Caco-2 (cell line): ENCODE data around the gene APOL3. TPM values are rescaled to one million over a fixed set of nuclear protein-coding genes. Genes with fewer than 3 reads are reported as not detected.

ENCODE experiments used
- BruUV-seq: library from RNA; stranded (reverse); fragments of 400-500 nt; replicated peaks from 2 replicates; lab custom pipeline; 2021; lab: Mats Ljungman, UMichigan
- CTCF ChIA-PET: fragments of 300-600 bp; sonication (Branson Sonifier 250); formaldehyde crosslinking; loops from one replicate; lab custom pipeline; 2022; ENCODE audit warnings: antibody characterized with exemption; lab: Charles Lee
- POLR2A ChIA-PET: fragments of 300-600 bp; sonication (Branson Sonifier 250); formaldehyde crosslinking; loops from one replicate; lab custom pipeline; 2022; ENCODE audit warnings: antibody characterized with exemption; lab: Charles Lee
- DNase-seq, 2 experiments: peaks; one replicate each; pipeline versions ENCODE4 v3.0.0 to v3.0.0-alpha.2; 2020 to 2022
- H3K27me3 ChIP-seq: replicated peaks from 2 replicates; pipeline ENCODE4 v1.6.0; 2011; ENCODE audit warnings: low read length; ENCODE audit not compliant: control insufficient read depth, insufficient read depth
- H3K36me3 ChIP-seq: 2 replicates; pipeline ENCODE4 v1.5.1; 2011; ENCODE audit warnings: low read length; ENCODE audit not compliant: control insufficient read depth, insufficient read depth
- H3K4me1 ChIP-seq: fragments of 250-450 bp; sonication (Bioruptor Pico); 2 replicates; pipeline ENCODE4 v1.5.1; 2020; ENCODE audit warnings: mild to moderate bottlenecking
- H3K4me3 ChIP-seq: 2 replicates; pipeline ENCODE4 v1.5.1; 2011; ENCODE audit warnings: low read depth, mild to moderate bottlenecking, control low read depth, low read length
- H3K9me3 ChIP-seq: fragments of 250-450 bp; sonication (Bioruptor Pico); 2 replicates; pipeline ENCODE4 v1.5.1; 2020; ENCODE audit warnings: mild to moderate bottlenecking, moderate library complexity
- H3K27ac Mint-ChIP-seq: one replicate; pipeline ENCODE4 v1.8.0; 2022; ENCODE audit warnings: mixed read lengths; ENCODE audit not compliant: unreplicated experiment
- H3K27me3 Mint-ChIP-seq: one replicate; pipeline ENCODE4 v1.8.0; 2022; ENCODE audit warnings: mixed read lengths; ENCODE audit not compliant: insufficient read depth, unreplicated experiment
- H3K36me3 Mint-ChIP-seq: one replicate; pipeline ENCODE4 v1.8.0; 2022; ENCODE audit warnings: mild to moderate bottlenecking, mixed read lengths; ENCODE audit not compliant: insufficient read depth, unreplicated experiment
- H3K4me1 Mint-ChIP-seq: one replicate; pipeline ENCODE4 v1.8.0; 2022; ENCODE audit warnings: low read depth, mixed read lengths; ENCODE audit not compliant: unreplicated experiment
- H3K4me3 Mint-ChIP-seq: one replicate; pipeline ENCODE4 v1.8.0; 2022; ENCODE audit warnings: mild to moderate bottlenecking, moderate library complexity, mixed read lengths; ENCODE audit not compliant: unreplicated experiment
- H3K9me3 Mint-ChIP-seq: one replicate; pipeline ENCODE4 v1.8.0; 2022; ENCODE audit warnings: mixed read lengths; ENCODE audit not compliant: unreplicated experiment
- intact Hi-C: fragments of 100-400 bp; cut with micrococcal nuclease; formaldehyde crosslinking; loops from one replicate; pipeline ENCODE4 v1.10.0; 2022; ENCODE audit not compliant: unreplicated experiment
- total RNA-seq: library from RNA; stranded (reverse); gene quantifications from 2 replicates; pipeline ENCODE4 v1.2.3, GENCODE V29; 2022
- TF ChIP-seq, protein P1 (sequence below), 2 experiments: fragments of 200-600 bp in 1 of 2; IDR thresholded peaks; 1 replicate in 1 of 2; 2 replicates in 1 of 2; pipeline versions ENCODE4 v1.5.1 to v1.8.0; 2011 to 2022; ENCODE audit warnings: antibody characterized with exemption in 1 of 2, control low read depth in 1 of 2, inconsistent platforms in 1 of 2, low read depth in 1 of 2, low read length in 1 of 2, mild to moderate bottlenecking in 1 of 2, moderate library complexity in 1 of 2; ENCODE audit not compliant: insufficient read depth in 1 of 2, severe bottlenecking in 1 of 2, unreplicated experiment in 1 of 2

The APOL3 gene
- total RNA-seq, 1 experiment from 2014 or later = not detected

DNA sequence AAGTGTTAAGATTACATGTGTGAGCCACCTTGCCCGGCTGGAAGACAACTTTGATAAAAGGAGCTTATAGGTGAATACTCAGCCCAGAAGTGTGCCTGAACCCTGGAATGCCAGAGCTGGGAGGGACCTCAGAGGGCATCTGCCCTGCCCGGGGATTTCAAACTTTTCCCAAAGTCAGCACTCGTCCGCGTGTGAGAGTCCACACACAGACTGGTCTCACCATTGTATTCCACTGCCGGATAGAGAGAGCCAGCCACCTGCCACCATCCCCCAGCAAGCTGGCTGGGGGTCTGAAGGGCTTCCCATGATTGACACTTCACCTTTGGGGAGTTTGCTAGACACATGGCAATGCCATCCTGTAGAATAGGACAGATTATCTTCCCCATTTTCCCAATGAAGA, 49.2 kb downstream of the APOL3 start:
- H3K4me1 Mint-ChIP-seq = no peaks in the 10 kb centered on the region
- intact Hi-C loops = no loop called here
- BruUV-seq = no TSS peak
- no peak overlapping the region for H3K4me3 ChIP-seq
- no peaks in the 10 kb centered on the region for H3K9me3 ChIP-seq
- H3K4me3 Mint-ChIP-seq = no peak overlapping the region
- H3K36me3 Mint-ChIP-seq = no peaks in the 10 kb centered on the region
- no peak for DNase-seq
- TF ChIP-seq, protein P1, sequence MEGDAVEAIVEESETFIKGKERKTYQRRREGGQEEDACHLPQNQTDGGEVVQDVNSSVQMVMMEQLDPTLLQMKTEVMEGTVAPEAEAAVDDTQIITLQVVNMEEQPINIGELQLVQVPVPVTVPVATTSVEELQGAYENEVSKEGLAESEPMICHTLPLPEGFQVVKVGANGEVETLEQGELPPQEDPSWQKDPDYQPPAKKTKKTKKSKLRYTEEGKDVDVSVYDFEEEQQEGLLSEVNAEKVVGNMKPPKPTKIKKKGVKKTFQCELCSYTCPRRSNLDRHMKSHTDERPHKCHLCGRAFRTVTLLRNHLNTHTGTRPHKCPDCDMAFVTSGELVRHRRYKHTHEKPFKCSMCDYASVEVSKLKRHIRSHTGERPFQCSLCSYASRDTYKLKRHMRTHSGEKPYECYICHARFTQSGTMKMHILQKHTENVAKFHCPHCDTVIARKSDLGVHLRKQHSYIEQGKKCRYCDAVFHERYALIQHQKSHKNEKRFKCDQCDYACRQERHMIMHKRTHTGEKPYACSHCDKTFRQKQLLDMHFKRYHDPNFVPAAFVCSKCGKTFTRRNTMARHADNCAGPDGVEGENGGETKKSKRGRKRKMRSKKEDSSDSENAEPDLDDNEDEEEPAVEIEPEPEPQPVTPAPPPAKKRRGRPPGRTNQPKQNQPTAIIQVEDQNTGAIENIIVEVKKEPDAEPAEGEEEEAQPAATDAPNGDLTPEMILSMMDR (IDR thresholded peaks at IDR 0.05; ENCODE audit: insufficient read depth in 1 of 2, low read depth in 1 of 2, low read length in 1 of 2, severe bottlenecking in 1 of 2, unreplicated experiment in 1 of 2) = no peak
- no peaks in the 10 kb centered on the region for H3K4me1 ChIP-seq
- H3K27me3 ChIP-seq = no peaks in the 10 kb centered on the region
- no peaks in the 10 kb centered on the region for H3K27me3 Mint-ChIP-seq
- H3K9me3 Mint-ChIP-seq = no peaks in the 10 kb centered on the region
- no peaks in the 10 kb centered on the region for H3K36me3 ChIP-seq
- H3K27ac Mint-ChIP-seq = no peak overlapping the region
- ChIA-PET POLR2A (no interaction called here), CTCF (no interaction called here)

DNA sequence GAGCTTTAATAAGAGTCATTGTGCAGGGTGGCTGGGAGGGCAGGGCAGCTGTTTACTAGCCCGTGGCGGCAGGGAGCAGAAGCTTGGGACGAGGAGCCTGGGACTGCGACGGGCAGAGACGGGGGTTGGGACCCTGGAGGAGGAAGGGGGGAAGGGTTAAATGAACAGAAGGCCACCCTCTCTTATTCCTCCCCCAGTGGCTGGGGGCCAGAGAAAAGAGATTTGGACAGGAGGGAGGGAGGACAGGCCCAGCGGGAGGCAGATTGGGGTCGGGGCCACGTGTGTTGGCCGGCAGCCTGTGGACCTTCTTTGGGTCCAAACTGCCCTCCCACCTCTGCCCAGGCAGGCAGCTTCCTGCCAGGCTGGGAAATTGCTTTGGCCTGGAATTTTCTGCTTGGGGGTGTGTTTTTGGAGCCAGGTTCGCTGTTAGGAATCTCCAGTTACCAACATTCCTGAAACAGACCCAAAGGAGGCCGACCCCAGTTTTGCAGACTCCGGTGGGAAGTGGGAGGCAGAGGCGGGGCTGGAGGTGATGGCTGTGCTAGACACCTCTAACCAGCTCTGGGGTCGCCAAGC, 50.2 kb downstream of the APOL3 start:
- Histone ChIP-seq H3K4me3 (no peak overlapping the region), H3K4me1 (no peaks in the 10 kb centered on the region), H3K36me3 (no peaks in the 10 kb centered on the region), H3K9me3 (no peaks in the 10 kb centered on the region), H3K27me3 (no peaks in the 10 kb centered on the region)
- H3K9me3 Mint-ChIP-seq = no peaks in the 10 kb centered on the region
- TF ChIP-seq, protein P1 (IDR thresholded peaks at IDR 0.05; ENCODE audit: insufficient read depth in 1 of 2, low read depth in 1 of 2, low read length in 1 of 2, severe bottlenecking in 1 of 2, unreplicated experiment in 1 of 2) = no peak
- ChIA-PET CTCF (no interaction called here), POLR2A (no interaction called here)
- intact Hi-C loops = no loop called here
- H3K27me3 Mint-ChIP-seq = no peaks in the 10 kb centered on the region
- no TSS peak for BruUV-seq
- no peaks in the 10 kb centered on the region for H3K4me1 Mint-ChIP-seq
- H3K4me3 Mint-ChIP-seq = no peak overlapping the region
- no peak for DNase-seq
- H3K27ac Mint-ChIP-seq = no peak overlapping the region
- H3K36me3 Mint-ChIP-seq = no peaks in the 10 kb centered on the region

DNA sequence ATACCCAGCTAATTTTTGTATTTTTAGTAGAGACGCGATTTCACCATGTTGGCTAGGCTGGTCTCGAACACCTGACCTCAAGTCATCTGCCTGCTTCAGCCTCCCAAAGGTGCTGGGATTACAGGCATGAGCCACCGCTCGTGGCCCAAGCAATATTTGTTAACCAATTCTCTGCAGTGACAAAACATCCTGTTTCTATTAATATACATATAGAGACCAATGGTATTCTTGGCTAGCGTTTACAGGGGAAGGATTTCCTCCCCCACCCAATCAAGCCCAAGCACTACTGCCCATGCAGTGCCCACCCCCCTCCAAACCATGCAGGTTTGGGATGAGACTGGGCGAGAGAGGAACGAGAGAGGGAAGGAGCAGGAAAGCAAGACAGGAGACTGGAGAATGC, 53.1 kb downstream of the APOL3 start:
- Histone ChIP-seq H3K36me3 (no peaks in the 10 kb centered on the region), H3K9me3 (no peaks in the 10 kb centered on the region), H3K4me1 (no peaks in the 10 kb centered on the region), H3K4me3 (no peak overlapping the region), H3K27me3 (no peaks in the 10 kb centered on the region)
- Mint-ChIP-seq H3K27ac (no peak overlapping the region), H3K4me1 (no peaks in the 10 kb centered on the region), H3K36me3 (no peaks in the 10 kb centered on the region), H3K9me3 (no peaks in the 10 kb centered on the region), H3K4me3 (no peak overlapping the region), H3K27me3 (no peaks in the 10 kb centered on the region)
- BruUV-seq = no TSS peak
- DNase-seq = no peak
- ChIA-PET CTCF (no interaction called here), POLR2A (no interaction called here)
- intact Hi-C loops = no loop called here
- TF ChIP-seq, protein P1 (IDR thresholded peaks at IDR 0.05; ENCODE audit: insufficient read depth in 1 of 2, low read depth in 1 of 2, low read length in 1 of 2, severe bottlenecking in 1 of 2, unreplicated experiment in 1 of 2) = no peak
